GM12873 (cell line): ENCODE measurements around the gene SRGAP1.

Experiments used
- TF ChIP-seq, protein P1 (sequence below): IDR thresholded peaks from 2 replicates; pipeline ENCODE4 v1.5.1; 2012; ENCODE audit warnings: low read depth, mild to moderate bottlenecking, moderate library complexity, low read length, control low read depth; ENCODE audit not compliant: insufficient read depth; ENCODE audit errors: missing control alignments

The SRGAP1 gene

DNA sequence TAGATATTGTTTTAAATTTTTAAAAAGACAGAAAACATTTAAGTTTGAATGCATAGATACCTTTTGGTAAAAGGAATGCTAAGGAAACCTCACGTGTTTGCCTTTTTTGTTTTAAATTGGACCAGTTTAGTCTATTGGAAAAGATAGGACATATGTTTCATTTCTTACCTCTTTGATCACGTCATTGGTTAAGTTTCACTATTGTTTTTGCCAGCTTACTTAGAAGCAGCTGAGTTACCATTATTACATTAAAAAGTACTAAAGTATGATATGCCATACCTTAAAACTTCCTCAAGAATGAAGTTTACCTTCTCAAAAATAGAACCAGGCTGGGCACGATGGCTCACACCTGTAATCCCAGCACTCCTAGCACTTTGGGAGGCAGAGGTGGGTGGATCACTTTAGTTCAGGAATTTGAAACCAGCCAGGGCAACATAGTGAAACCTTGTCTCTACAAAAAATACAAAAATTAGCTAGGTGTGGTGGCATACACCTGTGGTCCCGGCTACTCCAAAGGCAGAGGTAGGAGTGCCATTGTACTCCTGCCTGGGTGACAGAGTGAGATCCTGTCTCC is 54.4 kb downstream of the SRGAP1 start:
- TF ChIP-seq, protein P1, sequence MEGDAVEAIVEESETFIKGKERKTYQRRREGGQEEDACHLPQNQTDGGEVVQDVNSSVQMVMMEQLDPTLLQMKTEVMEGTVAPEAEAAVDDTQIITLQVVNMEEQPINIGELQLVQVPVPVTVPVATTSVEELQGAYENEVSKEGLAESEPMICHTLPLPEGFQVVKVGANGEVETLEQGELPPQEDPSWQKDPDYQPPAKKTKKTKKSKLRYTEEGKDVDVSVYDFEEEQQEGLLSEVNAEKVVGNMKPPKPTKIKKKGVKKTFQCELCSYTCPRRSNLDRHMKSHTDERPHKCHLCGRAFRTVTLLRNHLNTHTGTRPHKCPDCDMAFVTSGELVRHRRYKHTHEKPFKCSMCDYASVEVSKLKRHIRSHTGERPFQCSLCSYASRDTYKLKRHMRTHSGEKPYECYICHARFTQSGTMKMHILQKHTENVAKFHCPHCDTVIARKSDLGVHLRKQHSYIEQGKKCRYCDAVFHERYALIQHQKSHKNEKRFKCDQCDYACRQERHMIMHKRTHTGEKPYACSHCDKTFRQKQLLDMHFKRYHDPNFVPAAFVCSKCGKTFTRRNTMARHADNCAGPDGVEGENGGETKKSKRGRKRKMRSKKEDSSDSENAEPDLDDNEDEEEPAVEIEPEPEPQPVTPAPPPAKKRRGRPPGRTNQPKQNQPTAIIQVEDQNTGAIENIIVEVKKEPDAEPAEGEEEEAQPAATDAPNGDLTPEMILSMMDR: no peak

DNA sequence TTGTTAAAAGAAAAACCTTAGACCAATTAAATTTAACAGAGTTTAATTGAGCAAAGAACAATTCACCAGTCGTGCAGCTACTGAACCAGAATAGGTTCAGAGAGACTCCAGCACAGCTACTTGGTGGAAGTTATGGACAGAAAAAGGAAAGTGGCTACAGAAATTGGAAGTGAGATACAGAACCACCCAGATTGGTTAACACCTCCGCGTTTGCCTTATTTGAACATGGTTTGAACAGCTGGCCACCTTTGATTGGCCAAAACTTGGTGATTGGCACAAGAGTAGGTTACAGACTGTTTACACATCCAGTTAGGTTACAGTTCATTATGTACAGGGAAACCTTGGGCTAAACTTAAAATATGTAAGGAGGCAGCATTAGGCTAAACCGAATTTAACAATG is 54.9 kb downstream of the SRGAP1 start:
- TF ChIP-seq, protein P1: no peak

DNA sequence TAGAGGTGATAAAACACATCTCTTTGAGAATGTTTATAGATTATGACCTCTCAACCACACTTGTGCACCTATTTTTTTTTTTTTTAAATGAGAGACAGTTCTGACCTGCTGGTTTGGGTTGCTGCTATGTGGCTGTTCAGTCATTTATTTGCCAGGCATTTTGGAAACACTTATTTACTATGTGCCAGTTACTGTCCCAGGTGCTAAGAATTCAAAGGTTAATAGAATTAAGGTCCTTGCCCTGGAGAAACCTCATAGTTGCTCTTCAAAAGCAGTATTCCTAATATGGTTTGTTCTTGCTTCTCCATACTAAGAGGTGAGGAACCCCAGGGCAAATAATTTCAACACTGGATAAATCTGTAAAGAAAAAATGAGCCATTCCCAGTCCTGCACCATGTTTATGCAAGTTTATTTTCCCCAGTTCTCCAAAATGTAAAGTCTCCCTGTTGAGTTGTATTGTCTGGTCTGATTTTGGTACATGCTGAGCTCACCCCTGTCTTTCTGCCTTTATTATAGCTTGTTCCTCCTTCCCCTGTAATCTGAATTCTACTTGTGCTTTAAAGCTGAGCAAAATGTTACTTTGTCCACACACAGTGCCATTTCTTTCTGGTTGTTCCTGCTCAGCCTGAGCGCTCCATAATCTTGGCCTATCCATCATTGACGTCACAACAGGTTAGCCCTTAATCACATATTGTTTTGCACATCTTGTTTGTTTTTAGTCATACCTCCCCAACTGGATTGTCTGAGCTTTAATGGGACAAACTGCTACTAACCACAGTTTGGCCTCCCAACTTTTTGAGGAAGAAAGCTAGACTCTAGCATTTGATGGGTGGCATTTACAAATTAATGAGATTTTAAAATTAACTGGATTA is 56.7 kb downstream of the SRGAP1 start:
- TF ChIP-seq, protein P1: no peak

DNA sequence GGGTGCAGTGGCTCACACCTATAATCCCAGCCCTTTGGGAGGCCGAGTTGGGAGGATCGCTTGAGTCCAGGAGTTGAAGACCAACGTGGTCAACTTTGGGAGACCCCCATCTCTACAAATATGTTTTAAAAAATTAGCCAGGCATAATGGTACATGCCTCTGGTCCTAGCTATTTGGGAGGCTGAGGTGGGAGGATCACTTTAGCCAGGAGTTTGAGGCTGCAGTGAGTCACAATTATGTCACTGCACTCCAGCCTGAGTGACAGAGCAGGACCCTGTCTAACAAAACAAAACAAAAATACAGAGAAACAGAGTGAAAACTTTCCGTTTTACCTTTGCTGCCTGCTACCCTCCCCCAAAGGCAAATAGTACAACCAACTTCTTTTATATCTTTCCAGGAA is 60.2 kb downstream of the SRGAP1 start:
- TF ChIP-seq, protein P1: no peak

DNA sequence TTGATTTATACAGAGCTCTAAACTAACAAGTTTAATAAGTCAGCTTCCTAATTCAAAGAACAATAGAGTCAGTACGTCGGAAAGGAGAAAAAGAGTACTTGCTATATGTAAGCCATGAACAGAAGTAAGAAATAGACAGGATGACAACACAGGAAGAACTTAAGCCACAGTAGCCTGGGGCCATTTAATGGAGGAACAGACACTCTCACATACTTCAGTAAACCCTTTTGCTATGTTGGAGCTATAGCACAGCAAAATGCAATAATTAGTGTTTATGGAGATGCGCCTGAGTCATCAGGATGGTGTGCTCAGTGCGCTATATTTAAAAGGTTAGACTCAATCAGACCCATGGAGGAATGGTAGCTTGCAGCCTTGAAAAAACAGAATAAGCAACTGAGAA is 61.0 kb downstream of the SRGAP1 start:
- TF ChIP-seq, protein P1: no peak

DNA sequence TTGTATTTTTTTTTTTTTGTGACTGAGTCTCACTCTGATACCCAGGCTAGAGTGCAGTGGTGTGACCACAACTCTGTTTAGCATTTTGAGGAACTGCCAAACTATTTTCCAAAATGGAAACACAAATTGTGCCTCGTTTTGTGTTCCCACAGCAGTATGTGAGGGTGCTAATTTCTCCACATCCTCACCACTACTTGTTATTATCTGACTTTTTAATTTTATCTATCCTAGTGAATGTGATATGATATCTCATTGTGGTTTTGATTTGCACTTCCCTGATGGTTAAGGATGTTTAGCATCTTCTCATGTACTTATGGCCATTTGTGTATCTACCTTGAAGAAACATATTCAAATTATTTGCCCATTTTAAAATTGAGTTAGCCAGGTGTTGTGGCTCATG is 62.4 kb downstream of the SRGAP1 start:
- TF ChIP-seq, protein P1: no peak

DNA sequence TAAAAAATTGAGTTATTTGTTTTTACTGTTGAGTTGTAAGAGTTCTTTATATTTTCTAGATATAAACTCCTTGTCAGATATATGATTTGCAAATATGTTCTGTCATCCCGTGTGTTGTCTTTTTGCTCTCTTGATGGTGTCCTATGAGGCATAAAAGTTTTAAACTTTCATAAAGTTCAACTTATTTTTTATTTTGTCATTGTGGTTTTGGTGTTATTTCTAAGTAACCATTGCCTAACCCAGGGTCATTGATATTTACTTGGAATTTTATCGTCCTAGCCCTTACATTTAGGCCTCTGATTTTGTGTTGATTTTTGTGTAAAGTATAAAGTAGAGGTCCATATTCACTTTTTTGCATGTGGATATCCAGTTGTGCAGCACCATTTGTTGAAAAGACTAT is 63.1 kb downstream of the SRGAP1 start:
- TF ChIP-seq, protein P1: no peak
